GM12872 (cell line): Measurements from ENCODE around the gene CDK18.
A peak's percentile ranks its signal among the peaks of the same experiment; 100 is the strongest.

ENCODE experiments used
- TF ChIP-seq, protein P1 (sequence below): IDR thresholded peaks from 3 replicates; pipeline ENCODE4 v1.5.1; 2011; ENCODE audit warnings: low read depth, mild to moderate bottlenecking, low read length, moderate library complexity; ENCODE audit not compliant: insufficient read depth

CDK18 gene

DNA sequence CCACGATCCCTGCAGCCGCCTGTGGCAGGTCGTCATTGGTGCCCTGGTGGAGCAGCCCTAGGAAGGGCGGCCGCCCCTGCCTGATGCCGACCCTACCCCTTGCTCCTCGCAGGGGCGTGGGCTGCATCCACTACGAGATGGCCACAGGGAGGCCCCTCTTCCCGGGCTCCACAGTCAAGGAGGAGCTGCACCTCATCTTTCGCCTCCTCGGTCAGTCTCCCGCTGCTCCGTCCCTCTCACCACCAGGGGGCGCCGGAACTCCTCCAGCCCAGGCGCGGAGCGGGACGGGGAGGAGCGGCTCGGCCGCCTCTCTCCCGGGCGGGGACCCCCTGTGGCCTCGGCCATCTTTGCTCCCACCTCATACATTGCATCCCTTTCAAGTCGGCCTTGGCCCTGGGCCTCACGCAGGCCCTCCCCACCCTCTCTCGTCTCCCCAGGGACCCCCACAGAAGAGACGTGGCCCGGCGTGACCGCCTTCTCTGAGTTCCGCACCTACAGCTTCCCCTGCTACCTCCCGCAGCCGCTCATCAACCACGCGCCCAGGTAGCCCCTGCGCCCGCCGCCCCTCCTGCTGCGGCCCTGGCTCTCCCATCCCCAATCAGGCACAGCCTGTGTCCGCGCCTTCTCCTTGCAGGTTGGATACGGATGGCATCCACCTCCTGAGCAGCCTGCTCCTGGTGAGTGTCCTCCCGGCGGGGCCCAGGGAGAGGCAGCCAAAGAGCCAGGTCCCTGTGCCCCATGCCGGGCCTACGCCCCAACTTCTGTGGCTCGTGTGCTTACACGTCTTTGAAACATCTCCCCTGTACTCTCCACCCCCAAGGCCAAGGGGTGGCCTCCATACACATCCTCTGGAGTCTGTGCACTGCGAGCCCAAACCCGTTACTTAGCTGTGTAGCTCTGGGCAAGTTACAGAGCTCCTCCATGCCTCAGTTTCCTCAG lies 24.7 kb downstream of the CDK18 start:
- TF ChIP-seq, protein P1, sequence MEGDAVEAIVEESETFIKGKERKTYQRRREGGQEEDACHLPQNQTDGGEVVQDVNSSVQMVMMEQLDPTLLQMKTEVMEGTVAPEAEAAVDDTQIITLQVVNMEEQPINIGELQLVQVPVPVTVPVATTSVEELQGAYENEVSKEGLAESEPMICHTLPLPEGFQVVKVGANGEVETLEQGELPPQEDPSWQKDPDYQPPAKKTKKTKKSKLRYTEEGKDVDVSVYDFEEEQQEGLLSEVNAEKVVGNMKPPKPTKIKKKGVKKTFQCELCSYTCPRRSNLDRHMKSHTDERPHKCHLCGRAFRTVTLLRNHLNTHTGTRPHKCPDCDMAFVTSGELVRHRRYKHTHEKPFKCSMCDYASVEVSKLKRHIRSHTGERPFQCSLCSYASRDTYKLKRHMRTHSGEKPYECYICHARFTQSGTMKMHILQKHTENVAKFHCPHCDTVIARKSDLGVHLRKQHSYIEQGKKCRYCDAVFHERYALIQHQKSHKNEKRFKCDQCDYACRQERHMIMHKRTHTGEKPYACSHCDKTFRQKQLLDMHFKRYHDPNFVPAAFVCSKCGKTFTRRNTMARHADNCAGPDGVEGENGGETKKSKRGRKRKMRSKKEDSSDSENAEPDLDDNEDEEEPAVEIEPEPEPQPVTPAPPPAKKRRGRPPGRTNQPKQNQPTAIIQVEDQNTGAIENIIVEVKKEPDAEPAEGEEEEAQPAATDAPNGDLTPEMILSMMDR: peak; percentile 91

DNA sequence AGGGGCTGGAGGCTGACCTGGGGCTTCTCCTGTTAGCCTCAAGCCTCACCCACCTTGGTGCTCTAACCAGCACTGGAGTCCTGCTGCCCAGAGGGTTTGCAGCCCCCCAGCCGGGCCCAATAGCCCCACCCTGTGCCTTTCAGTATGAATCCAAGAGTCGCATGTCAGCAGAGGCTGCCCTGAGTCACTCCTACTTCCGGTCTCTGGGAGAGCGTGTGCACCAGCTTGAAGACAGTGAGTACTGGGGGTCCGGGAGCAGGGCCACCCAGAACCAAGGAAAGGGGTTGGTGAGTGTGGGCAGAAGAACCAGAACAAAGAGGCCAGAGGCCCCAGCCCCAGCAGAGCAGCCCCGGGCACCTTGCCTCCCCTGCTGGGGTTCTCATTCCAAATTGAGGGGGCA lies 25.6 kb downstream of the CDK18 start:
- TF ChIP-seq, protein P1: no peak

DNA sequence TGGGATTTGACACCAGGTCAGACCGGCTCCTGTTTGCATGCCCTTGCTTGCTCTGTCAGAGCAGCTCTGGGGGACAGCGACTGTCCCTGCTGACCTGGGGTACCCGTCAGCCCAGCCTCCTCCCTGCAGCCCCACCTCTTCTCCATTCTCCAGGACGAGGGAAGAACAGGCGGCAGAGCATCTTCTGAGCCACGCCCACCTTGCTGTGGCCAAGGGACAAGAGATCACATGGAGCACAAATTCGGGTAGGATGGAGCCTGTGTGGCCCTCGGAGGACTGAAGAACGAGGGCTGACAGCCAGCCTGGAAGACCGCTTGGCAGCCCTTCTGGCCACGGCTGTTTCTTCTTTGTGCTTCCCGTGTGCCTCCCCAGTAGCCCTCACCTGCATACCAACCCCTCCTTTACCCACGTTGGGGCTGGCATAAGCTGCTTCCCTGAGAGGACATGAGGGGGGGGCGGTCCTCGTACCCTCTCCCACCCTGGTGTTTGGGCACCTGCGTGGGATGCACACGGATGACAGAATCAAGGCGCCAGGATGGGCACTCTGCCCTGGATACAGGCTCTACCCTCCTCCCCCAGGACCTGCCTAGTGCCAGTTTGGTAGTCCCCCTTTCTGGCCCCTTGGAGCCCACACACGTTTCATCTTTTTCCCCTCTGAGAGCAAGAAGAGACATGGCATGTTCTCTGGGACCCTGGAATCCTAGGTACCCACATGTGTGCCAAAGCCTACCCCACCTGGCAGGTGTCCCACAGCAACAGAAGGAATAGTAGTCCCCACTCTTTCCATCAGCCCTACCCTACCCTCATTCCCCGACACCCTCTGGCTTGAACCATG lies 26.9 kb downstream of the CDK18 start:
- TF ChIP-seq, protein P1: no peak

DNA sequence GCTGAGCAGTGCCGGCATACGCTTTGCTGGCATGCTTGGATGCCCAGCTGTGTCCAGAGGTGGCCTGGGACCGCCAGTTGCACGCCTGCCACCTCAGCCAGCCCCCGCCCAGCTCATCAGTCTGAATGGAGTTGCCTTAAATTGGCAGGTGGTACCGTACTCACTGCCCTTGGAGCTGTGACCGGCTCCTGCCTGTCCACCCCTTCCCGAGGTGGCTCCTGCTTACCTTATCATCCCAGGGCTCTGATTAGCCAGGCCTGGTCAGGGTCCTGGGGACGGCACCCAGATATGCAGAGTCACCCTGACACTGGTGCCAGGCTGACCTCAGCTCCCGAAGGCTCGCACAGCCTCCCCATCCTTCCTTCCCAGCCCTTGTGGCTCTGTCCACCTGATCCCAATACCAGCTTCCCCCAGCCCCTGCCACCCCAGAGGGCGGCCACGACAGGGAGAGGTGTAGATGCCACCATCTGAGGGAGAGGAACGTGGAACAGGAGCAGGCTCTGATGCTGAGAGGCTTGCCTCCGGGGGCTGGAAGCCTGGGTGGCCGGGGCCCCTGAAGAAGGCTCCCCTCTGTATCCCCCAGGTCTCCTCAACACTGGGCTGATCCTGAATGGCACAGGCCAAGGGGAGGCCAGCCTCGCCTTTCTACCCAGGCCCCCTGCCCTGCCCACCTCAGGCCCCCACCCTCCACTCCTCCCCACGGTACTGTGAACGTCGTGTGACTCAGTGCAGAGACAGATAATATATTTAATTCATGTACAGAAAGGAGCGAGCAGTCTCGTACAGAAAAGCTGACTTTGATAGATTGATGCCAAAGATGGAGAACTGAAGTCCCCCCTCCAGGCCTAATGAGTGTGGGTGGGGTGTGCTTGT lies 27.8 kb downstream of the CDK18 start:
- TF ChIP-seq, protein P1: no peak

DNA sequence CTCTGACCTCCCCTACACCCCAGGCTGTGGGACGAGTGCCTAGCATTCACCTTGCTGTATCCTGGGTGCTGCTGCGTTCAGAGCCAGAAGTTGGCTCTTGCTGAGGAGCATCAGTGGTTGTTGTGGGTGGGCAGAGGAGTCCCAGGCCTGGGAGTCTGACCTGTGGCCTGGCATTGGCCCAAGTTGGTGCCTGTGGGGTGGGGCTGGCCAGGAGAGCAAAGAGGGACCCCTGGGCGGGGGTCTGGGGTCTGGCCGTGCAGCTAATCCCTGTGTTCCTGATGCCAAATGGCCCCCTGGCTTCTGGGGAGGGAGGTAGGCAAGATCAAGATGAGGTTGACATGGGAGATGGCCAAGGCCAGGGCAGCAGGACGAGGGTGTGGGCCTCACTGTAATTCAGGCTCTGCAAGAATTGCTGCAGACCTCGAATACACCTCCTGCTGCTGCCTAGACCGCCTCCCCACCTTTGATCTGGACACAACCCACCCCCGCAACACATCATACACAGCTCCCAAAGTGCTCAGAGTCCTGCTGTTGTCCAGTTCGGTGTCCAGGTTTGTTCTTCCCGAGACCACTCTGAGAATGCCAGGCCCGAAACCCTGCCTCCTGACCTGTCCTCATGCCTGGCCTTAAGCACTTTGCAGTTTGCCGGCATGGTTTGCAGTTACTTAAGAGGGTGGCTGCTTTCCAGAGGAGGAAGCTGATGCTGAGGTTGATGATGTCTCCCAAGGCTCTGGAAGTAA lies 28.7 kb downstream of the CDK18 start:
- TF ChIP-seq, protein P1: no peak

DNA sequence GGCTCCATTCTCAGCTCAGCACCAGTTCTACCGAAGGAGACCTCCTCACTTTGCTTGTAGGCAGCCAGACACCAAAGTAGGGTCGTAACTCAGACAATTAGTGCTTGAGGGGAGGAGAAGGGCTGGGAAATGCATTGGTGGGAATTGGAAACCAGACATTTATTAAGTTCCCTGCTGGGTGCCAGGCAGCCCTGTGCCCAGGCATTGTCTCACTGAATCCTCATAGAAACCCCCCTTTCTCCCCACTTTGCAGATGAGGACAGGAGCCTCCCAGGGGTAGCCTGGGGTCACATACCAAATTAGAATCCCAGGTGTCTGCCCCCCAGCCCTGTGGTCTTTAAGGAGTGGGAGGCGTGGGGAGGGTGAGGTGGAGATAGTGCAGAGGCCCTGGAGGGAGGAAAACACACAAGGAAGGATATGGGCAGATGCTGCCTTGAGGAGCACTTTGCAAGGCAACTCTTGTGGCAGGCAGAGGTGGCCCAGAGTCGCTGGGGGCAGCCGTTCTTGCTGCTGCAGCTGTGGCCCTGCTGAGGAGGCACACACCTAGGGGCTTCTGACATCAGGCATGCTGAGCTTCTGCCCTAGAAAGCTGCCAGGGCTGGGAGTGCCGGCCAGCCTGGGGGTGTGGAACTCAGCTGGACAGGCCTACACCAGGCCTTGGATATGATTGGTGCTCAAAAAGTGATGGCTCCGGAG lies 29.4 kb downstream of the CDK18 start:
- TF ChIP-seq, protein P1: no peak
